Left lung (tissue), 10 donors: ENCODE data around the gene IQCK. TPM values are rescaled to one million over a fixed set of nuclear protein-coding genes. Genes with fewer than 3 reads are reported as not detected.

Experiments
- ATAC-seq: fragments of 200-7000 bp; cut with Tn5 transposase; one replicate; pipeline ENCODE4 v1.9.1; 2020; ENCODE audit warnings: moderate library complexity
- DNase-seq, 4 donors: peaks; one replicate each; pipeline ENCODE4 v3.0.0-alpha.2; 2013 to 2020
- H3K27ac ChIP-seq, 2 donors: fragments of 200-600 bp; sonication (generic) in 1 of 2; one replicate each; pipeline versions ENCODE4 v1.5.0 to v1.8.0; 2020 to 2021
- H3K27me3 ChIP-seq, 2 donors: fragments of 200-600 bp; sonication (generic) in 1 of 2; one replicate each; pipeline versions ENCODE4 v1.5.0 to v1.8.0; 2020 to 2021
- H3K36me3 ChIP-seq, 2 donors: fragments of 200-600 bp; sonication (generic) in 1 of 2; one replicate each; pipeline versions ENCODE4 v1.5.0 to v1.8.0; 2020 to 2021
- H3K4me1 ChIP-seq, 2 donors: fragments of 200-600 bp; one replicate each; pipeline ENCODE4 v1.8.0; 2021
- H3K4me3 ChIP-seq, 2 donors: fragments of 200-600 bp; sonication (generic) in 1 of 2; one replicate each; pipeline versions ENCODE4 v1.5.0 to v1.8.0; 2020 to 2021; ENCODE audit warnings: mild to moderate bottlenecking in 1 of 2
- H3K9me3 ChIP-seq, 2 donors: fragments of 200-600 bp; sonication (generic) in 1 of 2; one replicate each; pipeline versions ENCODE4 v1.5.0 to v1.8.0; 2020 to 2021
- CTCF ChIP-seq, 2 donors: fragments of 200-600 bp; sonication (generic) in 1 of 2; IDR thresholded peaks; one replicate each; pipeline versions ENCODE4 v1.5.0 to v1.8.0; 2021; ENCODE audit warnings: antibody characterized with exemption in 2 of 2
- intact Hi-C, 2 donors: fragments of 100-400 bp; cut with DNase I; formaldehyde crosslinking; loops; one replicate each; pipeline versions ENCODE4 v1.11.2 to v1.14.2; 2022
- polyA plus RNA-seq, 6 donors: library from polyadenylated mRNA; unstranded; fragments of 120-200 nt; gene quantifications; one replicate each; pipeline ENCODE4 v1.2.1, GENCODE V29; 2013; ENCODE audit not compliant: insufficient read length in 6 of 6
- total RNA-seq, 2 donors: library from RNA; stranded (reverse); fragmentation: NEBNext Ultra II Directional; extraction: Animal tissue kit (Norgen Biotek cat#: 25700); gene quantifications; one replicate each; pipeline ENCODE4 v1.2.1, GENCODE V29; 2021
- donor health status: DM: no; HTN: yes; CAD: no.
- donor health status: DM: no; HTN: no; CAD: no.

The IQCK gene
- total and polyA plus RNA-seq, 8 donors, result 8.0 to 25.3 (median 22.1) TPM

- Histone ChIP-seq H3K27me3 (peaks cover 14 to 49% of the 10 kb centered on the region in 2 donors), H3K4me3 (no peak overlapping the region), H3K9me3 (no peaks in the 10 kb centered on the region), H3K27ac (no peak overlapping the region), H3K36me3 (no peaks in the 10 kb centered on the region), H3K4me1 (peaks cover 4 to 19% of the 10 kb centered on the region in 2 donors)
- DNase-seq (no peak), ATAC-seq (no peak)
- intact Hi-C loops, result loop anchor here in 1 of 2 donors (10.0 kb wide), 1 partner anchor 316 kb away; no protein-coding TSS in a partner anchor
- TF ChIP-seq CTCF (IDR thresholded peaks at IDR 0.05), result no peak
These were observed 163.0 kb downstream of the IQCK start for GRCh38 chr16:19881028-19881427.

- no peak for TF ChIP-seq CTCF (IDR thresholded peaks at IDR 0.05)
- H3K36me3 ChIP-seq, result no peaks in the 10 kb centered on the region
- no peak overlapping the region for H3K27ac ChIP-seq
- no peaks in the 10 kb centered on the region for H3K9me3 ChIP-seq
- peaks cover 14 to 51% of the 10 kb centered on the region in 2 donors for H3K27me3 ChIP-seq
- peaks cover 6 to 24% of the 10 kb centered on the region in 2 donors for H3K4me1 ChIP-seq
- no peak overlapping the region for H3K4me3 ChIP-seq
- intact Hi-C loops, result loop anchor here in 1 of 2 donors (10.0 kb wide), 1 partner anchor 317 kb away; no protein-coding TSS in a partner anchor
- no peak for ATAC-seq
- DNase-seq, result no peak
These were observed 163.7 kb downstream of the IQCK start for GRCh38 chr16:19881783-19882182.

- Histone ChIP-seq H3K27me3 (peaks cover 14 to 51% of the 10 kb centered on the region in 2 donors), H3K27ac (no peak overlapping the region), H3K9me3 (no peaks in the 10 kb centered on the region), H3K4me3 (no peak overlapping the region), H3K36me3 (no peaks in the 10 kb centered on the region), H3K4me1 (peaks cover 6 to 24% of the 10 kb centered on the region in 2 donors)
- no peak for DNase-seq
- no peak for TF ChIP-seq CTCF (IDR thresholded peaks at IDR 0.05)
- ATAC-seq, result no peak
- intact Hi-C loops, result loop anchor here in 1 of 2 donors (10.0 kb wide), 1 partner anchor 317 kb away; no protein-coding TSS in a partner anchor
These were observed 164.1 kb downstream of the IQCK start for GRCh38 chr16:19882186-19882585.

GRCh38 chr16:19882646-19883045, 164.6 kb downstream of the IQCK start:
- ATAC-seq, result no peak
- Histone ChIP-seq H3K36me3 (no peaks in the 10 kb centered on the region), H3K4me1 (peaks cover 6 to 24% of the 10 kb centered on the region in 2 donors), H3K27ac (no peak overlapping the region), H3K9me3 (no peaks in the 10 kb centered on the region), H3K4me3 (peak overlapping the region in 1 of 2 donors; percentile 48), H3K27me3 (peaks cover 14 to 51% of the 10 kb centered on the region in 2 donors)
- TF ChIP-seq CTCF (IDR thresholded peaks at IDR 0.05), result no peak
- intact Hi-C loops, result loop anchor here in 1 of 2 donors (10.0 kb wide), 1 partner anchor 318 kb away; no protein-coding TSS in a partner anchor
- DNase-seq, result no peak

- ATAC-seq (no peak), DNase-seq (peak in 2 of 4 donors; percentile 49 to 51)
- intact Hi-C loops, result loop anchor here in 1 of 2 donors (10.0 kb wide), 1 partner anchor 319 kb away; no protein-coding TSS in a partner anchor
- peak overlapping the region; percentile 48 for H3K4me3 ChIP-seq
- H3K27me3 ChIP-seq, result peaks cover 14 to 51% of the 10 kb centered on the region in 2 donors
- peak overlapping the region in 1 of 2 donors; percentile 18 for H3K27ac ChIP-seq
- peaks cover 6 to 24% of the 10 kb centered on the region in 2 donors for H3K4me1 ChIP-seq
- H3K9me3 ChIP-seq, result no peaks in the 10 kb centered on the region
- no peaks in the 10 kb centered on the region for H3K36me3 ChIP-seq
- TF ChIP-seq CTCF (IDR thresholded peaks at IDR 0.05), result no peak
These were observed 165.4 kb downstream of the IQCK start for GRCh38 chr16:19883296-19883965.
